ENCODE data around the gene PTGS1.

GRCh38 chr9:122383992-122384461 lies 13.2 kb downstream of the PTGS1 start:
- TF ChIP-seq GATA2 (IDR thresholded peaks at IDR 0.05; ENCODE audit: low read depth, low read length) (no peak), GATA3 (IDR thresholded peaks at IDR 0.05; ENCODE audit: low read depth, low read length) (no peak)

All from SH-SY5Y (cell line).